Duodenal mucosa (tissue), 2 donors: ENCODE data around the gene PPP1CA.

ENCODE experiments used
- H3K27ac ChIP-seq: one replicate; pipeline ENCODE4 v1.7.0; 2013; ENCODE audit warnings: low read depth, low read length
- H3K27me3 ChIP-seq, 2 donors: one replicate each; pipeline ENCODE4 v1.7.0; 2013; ENCODE audit warnings: low read length in 2 of 2, control low read depth in 1 of 2; ENCODE audit not compliant: insufficient read depth in 2 of 2, control insufficient read depth in 1 of 2
- H3K36me3 ChIP-seq, 2 donors: one replicate each; pipeline ENCODE4 v1.7.0; 2013; ENCODE audit warnings: low read length in 2 of 2, control low read depth in 1 of 2; ENCODE audit not compliant: insufficient read depth in 2 of 2, control insufficient read depth in 1 of 2
- H3K4me1 ChIP-seq, 2 donors: one replicate each; pipeline ENCODE4 v1.7.0; 2013; ENCODE audit warnings: low read length in 2 of 2, control low read depth in 1 of 2; ENCODE audit not compliant: insufficient read depth in 2 of 2, control insufficient read depth in 1 of 2
- H3K4me3 ChIP-seq, 2 donors: one replicate each; pipeline ENCODE4 v1.7.0; 2013; ENCODE audit warnings: low read length in 2 of 2, low read depth in 1 of 2
- H3K9ac ChIP-seq, 2 donors: one replicate each; pipeline ENCODE4 v1.7.0; 2013; ENCODE audit warnings: low read length in 2 of 2, low read depth in 1 of 2
- H3K9me3 ChIP-seq, 2 donors: one replicate each; pipeline ENCODE4 v1.7.0; 2013; ENCODE audit warnings: low read length in 2 of 2, control low read depth in 1 of 2; ENCODE audit not compliant: control insufficient read depth in 1 of 2

The PPP1CA gene

GRCh38 chr11:67369275-67369674 lies 32.4 kb downstream of the PPP1CA start:
- Histone ChIP-seq H3K9me3 (no peaks in the 10 kb centered on the region), H3K36me3 (no peaks in the 10 kb centered on the region), H3K9ac (no peak overlapping the region), H3K27ac (peak overlapping the region; percentile 32), H3K27me3 (no peaks in the 10 kb centered on the region), H3K4me1 (peaks cover 27 to 39% of the 10 kb centered on the region in 2 donors), H3K4me3 (no peak overlapping the region)

GRCh38 chr11:67368621-67369020 lies 33.0 kb downstream of the PPP1CA start:
- no peak overlapping the region for H3K27ac ChIP-seq
- no peaks in the 10 kb centered on the region for H3K27me3 ChIP-seq
- H3K36me3 ChIP-seq: no peaks in the 10 kb centered on the region
- H3K4me1 ChIP-seq: peaks cover 21 to 33% of the 10 kb centered on the region in 2 donors
- no peaks in the 10 kb centered on the region for H3K9me3 ChIP-seq
- no peak overlapping the region for H3K9ac ChIP-seq
- H3K4me3 ChIP-seq: no peak overlapping the region

- Histone ChIP-seq H3K9ac (no peak overlapping the region), H3K4me1 (peaks cover 21 to 32% of the 10 kb centered on the region in 2 donors), H3K36me3 (no peaks in the 10 kb centered on the region), H3K27me3 (no peaks in the 10 kb centered on the region), H3K4me3 (no peak overlapping the region), H3K9me3 (no peaks in the 10 kb centered on the region), H3K27ac (no peak overlapping the region)
These were observed 33.9 kb downstream of the PPP1CA start for GRCh38 chr11:67367761-67368227.

GRCh38 chr11:67366961-67367760 lies 34.5 kb downstream of the PPP1CA start:
- H3K4me1 ChIP-seq: peaks cover 20 to 31% of the 10 kb centered on the region in 2 donors
- no peaks in the 10 kb centered on the region for H3K27me3 ChIP-seq
- no peak overlapping the region for H3K9ac ChIP-seq
- H3K4me3 ChIP-seq: no peak overlapping the region
- H3K36me3 ChIP-seq: no peaks in the 10 kb centered on the region
- H3K27ac ChIP-seq: no peak overlapping the region
- no peaks in the 10 kb centered on the region for H3K9me3 ChIP-seq

GRCh38 chr11:67366546-67366945 lies 35.1 kb downstream of the PPP1CA start:
- no peaks in the 10 kb centered on the region for H3K36me3 ChIP-seq
- no peak overlapping the region for H3K9ac ChIP-seq
- no peaks in the 10 kb centered on the region for H3K9me3 ChIP-seq
- peaks cover 14 to 24% of the 10 kb centered on the region in 2 donors for H3K4me1 ChIP-seq
- no peaks in the 10 kb centered on the region for H3K27me3 ChIP-seq
- H3K27ac ChIP-seq: no peak overlapping the region
- H3K4me3 ChIP-seq: no peak overlapping the region

GRCh38 chr11:67365736-67366444 lies 35.8 kb downstream of the PPP1CA start:
- H3K9ac ChIP-seq: no peak overlapping the region
- no peak overlapping the region for H3K4me3 ChIP-seq
- H3K36me3 ChIP-seq: no peaks in the 10 kb centered on the region
- H3K27me3 ChIP-seq: no peaks in the 10 kb centered on the region
- H3K9me3 ChIP-seq: no peaks in the 10 kb centered on the region
- no peak overlapping the region for H3K27ac ChIP-seq
- peaks cover 8 to 18% of the 10 kb centered on the region in 2 donors for H3K4me1 ChIP-seq

GRCh38 chr11:67364783-67365722 lies 36.6 kb downstream of the PPP1CA start:
- Histone ChIP-seq H3K27me3 (no peaks in the 10 kb centered on the region), H3K27ac (no peak overlapping the region), H3K36me3 (no peaks in the 10 kb centered on the region), H3K9me3 (no peaks in the 10 kb centered on the region), H3K4me1 (peaks cover 8 to 12% of the 10 kb centered on the region in 2 donors), H3K9ac (no peak overlapping the region), H3K4me3 (no peak overlapping the region)

- Histone ChIP-seq H3K36me3 (no peaks in the 10 kb centered on the region), H3K4me3 (no peak overlapping the region), H3K9me3 (no peaks in the 10 kb centered on the region), H3K27ac (no peak overlapping the region), H3K9ac (no peak overlapping the region), H3K4me1 (peaks cover 8 to 12% of the 10 kb centered on the region in 2 donors), H3K27me3 (no peaks in the 10 kb centered on the region)
These were observed 37.5 kb downstream of the PPP1CA start for GRCh38 chr11:67364169-67364568.

GRCh38 chr11:67357831-67358670 lies 43.6 kb downstream of the PPP1CA start:
- H3K27me3 ChIP-seq: no peaks in the 10 kb centered on the region
- H3K4me3 ChIP-seq: no peak overlapping the region
- no peak overlapping the region for H3K27ac ChIP-seq
- no peak overlapping the region for H3K9ac ChIP-seq
- H3K9me3 ChIP-seq: no peaks in the 10 kb centered on the region
- H3K4me1 ChIP-seq: peaks cover 35 to 38% of the 10 kb centered on the region in 2 donors
- no peaks in the 10 kb centered on the region for H3K36me3 ChIP-seq
